Astrocyte (in vitro differentiated cells and primary cell): Measurements from ENCODE around the gene MYO16.

Experiments used
- CTCF ChIP-seq: IDR thresholded peaks from 2 replicates; pipeline ENCODE4 v1.5.1; 2011; ENCODE audit warnings: low read depth, mild to moderate bottlenecking, inconsistent platforms, low read length, moderate library complexity; ENCODE audit not compliant: insufficient read depth
- EZH2 ChIP-seq: IDR thresholded peaks from 2 replicates; pipeline ENCODE4 v1.6.1; 2012; ENCODE audit warnings: mild to moderate bottlenecking, low read length, inconsistent platforms; ENCODE audit not compliant: insufficient read depth

DNA sequence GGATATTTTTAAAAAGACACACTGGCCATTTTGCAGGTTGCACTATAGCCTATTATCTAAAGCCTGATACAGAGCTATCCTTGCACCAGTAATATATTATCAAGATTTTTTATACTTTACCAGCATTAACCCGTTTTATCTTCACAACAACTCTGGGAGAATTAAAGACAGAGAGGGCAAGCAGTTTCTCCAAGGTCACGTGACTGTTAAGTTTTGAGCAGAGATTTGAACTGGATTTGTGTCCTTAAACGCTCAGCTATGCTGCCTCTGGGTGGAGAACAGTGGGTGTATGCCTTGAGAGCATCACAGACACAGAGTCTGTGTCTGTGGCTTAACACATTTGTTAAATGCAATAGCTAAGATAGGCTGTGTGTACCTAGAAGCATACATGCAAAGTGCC, 147.2 kb downstream of the MYO16 start:
- no peak for TF ChIP-seq CTCF
- TF ChIP-seq EZH2 = no peak
